OCI-LY3 (cell line): ENCODE measurements around the gene SOCS1.

Experiments used
- H2AFZ ChIP-seq: fragments of 200-600, 300-600 bp; shearing (Covaris generic); 2 replicates; pipeline ENCODE4 v1.6.0; 2014; ENCODE audit warnings: antibody characterized with exemption, low read depth, low read length
- H3K27ac ChIP-seq: fragments of 200-600, 300-600 bp; sonication (generic); 2 replicates; pipeline ENCODE4 v1.5.1; 2014; ENCODE audit warnings: mild to moderate bottlenecking, low read length, moderate library complexity, mixed read lengths
- H3K27me3 ChIP-seq: fragments of 200-600, 300-600 bp; sonication (generic); 2 replicates; pipeline ENCODE4 v1.6.1; 2014; ENCODE audit warnings: low read depth, low read length, mixed read lengths
- H3K36me3 ChIP-seq: fragments of 200-600, 300-600 bp; sonication (generic); replicated peaks from 2 replicates; pipeline ENCODE3; 2014; ENCODE audit warnings: low read depth, low read length, mixed read lengths
- H3K4me1 ChIP-seq: fragments of 300-600, 200-600 bp; sonication (generic); 2 replicates; pipeline ENCODE4 v1.6.1; 2014; ENCODE audit warnings: low read length, mixed read lengths
- H3K4me2 ChIP-seq: fragments of 200-600, 300-600 bp; sonication (generic); 2 replicates; pipeline ENCODE4 v1.6.1; 2014; ENCODE audit warnings: low read length, mixed read lengths
- H3K4me3 ChIP-seq: fragments of 300-600, 200-600 bp; sonication (generic); 2 replicates; pipeline ENCODE4 v1.5.1; 2014; ENCODE audit warnings: antibody characterized with exemption, mild to moderate bottlenecking, low read length, moderate library complexity
- H3K79me2 ChIP-seq: fragments of 300-600, 200-600 bp; shearing (Covaris generic); 2 replicates; pipeline ENCODE4 v1.6.1; 2014; ENCODE audit warnings: mild to moderate bottlenecking, low read length, mixed read lengths
- H3K9ac ChIP-seq: fragments of 300-600, 200-600 bp; shearing (Covaris generic); 2 replicates; pipeline ENCODE4 v1.6.0; 2014; ENCODE audit warnings: mild to moderate bottlenecking, low read length, moderate library complexity
- H3K9me3 ChIP-seq: fragments of 200-600, 300-600 bp; shearing (Covaris generic); 2 replicates; pipeline ENCODE4 v1.6.1; 2014; ENCODE audit warnings: low read length, mixed read lengths; ENCODE audit not compliant: insufficient read depth
- H4K20me1 ChIP-seq: fragments of 200-600, 300-600 bp; sonication (generic); 2 replicates; pipeline ENCODE4 v1.6.1; 2016; ENCODE audit warnings: low read length, mixed read lengths; ENCODE audit not compliant: insufficient read depth
- EZH2phosphoT487 ChIP-seq: fragments of 200-600 bp; shearing (Covaris generic); IDR thresholded peaks from 2 replicates; pipeline ENCODE4 v1.6.1; 2018; ENCODE audit warnings: antibody characterized with exemption, mixed run types, low read depth
- TF ChIP-seq, protein P1 (sequence below): fragments of 200-600, 300-600 bp; sonication (generic); IDR thresholded peaks from 2 replicates; pipeline ENCODE4 v1.5.1; 2014; ENCODE audit warnings: antibody characterized with exemption, low read length, low read depth

The SOCS1 gene

GRCh38 chr16:11255737-11256660, at the start of gene SOCS1:
TSS of gene SOCS1 (minus strand) at chr16:11256204. CDS start at chr16:11255478, 726 bp downstream.
- H3K36me3 ChIP-seq = peaks cover 39% of the 10 kb centered on the region
- H3K4me1 ChIP-seq = peaks cover 45% of the 10 kb centered on the region
- peak within 1 kb of the TSS; percentile 100 for H3K4me2 ChIP-seq
- H2AFZ ChIP-seq = 0 out of 2 replicates have a peak within 1 kb of the TSS, but pooled peaks have one; percentile 75
- peaks cover 28% of the 10 kb centered on the region for H3K79me2 ChIP-seq
- no peaks in the 10 kb centered on the region for H3K9me3 ChIP-seq
- H3K27me3 ChIP-seq = peaks cover 12% of the 10 kb centered on the region; the same call in 1 of the 2 replicates
- TF ChIP-seq, protein P1, sequence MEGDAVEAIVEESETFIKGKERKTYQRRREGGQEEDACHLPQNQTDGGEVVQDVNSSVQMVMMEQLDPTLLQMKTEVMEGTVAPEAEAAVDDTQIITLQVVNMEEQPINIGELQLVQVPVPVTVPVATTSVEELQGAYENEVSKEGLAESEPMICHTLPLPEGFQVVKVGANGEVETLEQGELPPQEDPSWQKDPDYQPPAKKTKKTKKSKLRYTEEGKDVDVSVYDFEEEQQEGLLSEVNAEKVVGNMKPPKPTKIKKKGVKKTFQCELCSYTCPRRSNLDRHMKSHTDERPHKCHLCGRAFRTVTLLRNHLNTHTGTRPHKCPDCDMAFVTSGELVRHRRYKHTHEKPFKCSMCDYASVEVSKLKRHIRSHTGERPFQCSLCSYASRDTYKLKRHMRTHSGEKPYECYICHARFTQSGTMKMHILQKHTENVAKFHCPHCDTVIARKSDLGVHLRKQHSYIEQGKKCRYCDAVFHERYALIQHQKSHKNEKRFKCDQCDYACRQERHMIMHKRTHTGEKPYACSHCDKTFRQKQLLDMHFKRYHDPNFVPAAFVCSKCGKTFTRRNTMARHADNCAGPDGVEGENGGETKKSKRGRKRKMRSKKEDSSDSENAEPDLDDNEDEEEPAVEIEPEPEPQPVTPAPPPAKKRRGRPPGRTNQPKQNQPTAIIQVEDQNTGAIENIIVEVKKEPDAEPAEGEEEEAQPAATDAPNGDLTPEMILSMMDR = peak; percentile 65
- no peak for TF ChIP-seq EZH2phosphoT487
- peak within 1 kb of the TSS; percentile 76 for H3K27ac ChIP-seq
- H3K9ac ChIP-seq = peak within 1 kb of the TSS; percentile 94
- peak within 1 kb of the TSS; percentile 97 for H3K4me3 ChIP-seq
- H4K20me1 ChIP-seq = peaks cover 42% of the 10 kb centered on the region

DNA sequence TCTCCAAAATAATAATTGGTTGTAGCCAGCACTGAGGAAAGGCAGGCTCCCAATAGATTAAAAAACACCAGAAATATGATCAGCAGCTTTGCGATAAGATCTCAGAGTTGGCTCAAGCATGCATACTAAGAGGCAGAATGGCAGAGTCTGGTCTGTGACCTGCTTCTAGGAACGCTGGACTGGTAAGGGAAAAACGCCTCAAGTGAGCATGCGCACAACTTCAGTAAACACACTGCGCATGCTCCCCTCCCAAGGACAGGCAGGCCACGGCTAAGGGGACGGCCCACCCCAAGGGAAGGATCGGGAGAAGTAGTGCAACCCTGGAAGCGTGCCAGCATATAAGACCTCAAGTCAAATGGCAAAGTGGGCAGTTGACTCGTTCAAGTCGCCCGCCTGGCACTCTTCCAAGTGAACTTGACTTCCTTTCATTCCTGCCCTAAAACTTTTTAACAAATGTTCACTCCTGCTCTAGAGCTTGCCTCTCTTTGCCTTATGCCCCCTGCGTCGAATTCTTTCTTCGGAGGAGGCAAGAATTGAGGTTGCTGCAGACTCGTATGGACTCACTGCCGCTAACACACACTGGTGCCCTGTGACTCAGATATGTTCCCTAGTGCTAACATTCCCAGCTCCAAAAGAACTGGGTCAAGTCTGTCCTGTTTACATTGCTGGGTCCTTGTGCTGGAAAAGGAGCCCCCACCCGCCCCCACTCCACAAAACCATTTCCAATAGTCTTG, 47.6 kb upstream of the SOCS1 start:
- Histone ChIP-seq H3K36me3 (no peaks in the 10 kb centered on the region), H4K20me1 (no peaks in the 10 kb centered on the region), H3K4me3 (no peak overlapping the region), H3K4me1 (peaks cover 18% of the 10 kb centered on the region), H3K4me2 (no peak overlapping the region), H3K79me2 (no peaks in the 10 kb centered on the region), H3K9me3 (no peaks in the 10 kb centered on the region), H3K27me3 (no peaks in the 10 kb centered on the region), H3K27ac (no peak overlapping the region), H2AFZ (no peak overlapping the region), H3K9ac (no peak overlapping the region)
- TF ChIP-seq EZH2phosphoT487 = no peak
- TF ChIP-seq, protein P1 = no peak

GRCh38 chr16:11302977-11303376, 47.0 kb upstream of the SOCS1 start:
- Histone ChIP-seq H2AFZ (no peak overlapping the region), H3K4me1 (peaks cover 20% of the 10 kb centered on the region), H4K20me1 (no peaks in the 10 kb centered on the region)

More at GRCh38 chr16:11302977-11303376, 47.0 kb upstream of the SOCS1 start:
- Histone ChIP-seq H3K36me3 (no peaks in the 10 kb centered on the region), H3K4me3 (no peak overlapping the region), H3K9me3 (no peaks in the 10 kb centered on the region), H3K9ac (no peak overlapping the region), H3K27me3 (no peaks in the 10 kb centered on the region), H3K27ac (no peak overlapping the region), H3K4me2 (no peak overlapping the region), H3K79me2 (no peaks in the 10 kb centered on the region)
- TF ChIP-seq, protein P1 = no peak
- no peak for TF ChIP-seq EZH2phosphoT487
